Suppressor macrophage treated with lipopolysaccharide for 1 hour (primary cell): Measurements from ENCODE around the gene ARL3.
A peak's percentile ranks its signal among the peaks of the same experiment; 100 is the strongest.

Source experiments
- DNase-seq, 3 donors: peaks; one replicate each; pipeline ENCODE4 v3.0.0-alpha.2; 2020 to 2022

ARL3 gene

DNA sequence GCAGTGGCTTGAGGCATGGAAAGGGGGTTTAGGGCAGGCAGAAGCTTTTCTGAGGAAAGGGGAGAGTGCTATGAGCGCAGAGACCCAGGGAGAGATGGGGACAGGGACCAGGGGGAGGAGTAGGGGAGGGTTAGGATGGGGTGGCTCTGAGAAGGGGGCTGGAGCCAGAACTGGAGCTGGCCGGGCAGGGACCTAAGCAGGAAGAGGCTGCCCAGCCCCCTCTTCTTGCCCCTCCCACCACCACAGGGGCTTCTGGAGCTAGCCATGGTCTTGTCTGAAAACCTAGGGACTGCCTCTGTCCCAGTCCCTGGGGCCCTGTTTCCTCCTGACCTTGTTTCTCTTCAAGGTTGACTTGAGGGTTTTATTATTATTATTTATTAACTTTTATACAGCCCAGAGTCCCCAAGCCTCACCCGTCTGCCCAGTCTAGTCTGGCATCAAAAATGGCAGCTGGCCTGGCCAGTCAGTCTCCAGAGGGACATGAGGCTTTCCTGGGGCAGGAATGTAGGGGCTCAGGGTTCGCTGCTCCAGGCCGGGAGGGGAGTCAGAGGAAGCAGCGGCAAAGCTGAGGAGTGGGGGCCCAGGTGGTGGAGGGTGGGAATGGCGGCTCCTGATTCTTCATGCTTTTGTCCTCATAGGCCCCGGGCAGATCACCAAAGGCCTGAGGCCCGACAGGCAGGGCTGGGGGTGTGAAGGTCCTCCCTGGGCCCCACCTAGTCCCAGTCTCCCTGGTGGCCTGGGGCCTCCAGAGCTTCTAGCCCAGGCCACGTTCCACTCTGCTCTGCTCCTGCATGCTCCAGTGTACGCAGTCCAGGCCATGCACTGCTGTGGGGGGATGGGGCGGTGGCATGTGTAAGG lies 64.2 kb downstream of the ARL3 start:
- DNase-seq = no peak

DNA sequence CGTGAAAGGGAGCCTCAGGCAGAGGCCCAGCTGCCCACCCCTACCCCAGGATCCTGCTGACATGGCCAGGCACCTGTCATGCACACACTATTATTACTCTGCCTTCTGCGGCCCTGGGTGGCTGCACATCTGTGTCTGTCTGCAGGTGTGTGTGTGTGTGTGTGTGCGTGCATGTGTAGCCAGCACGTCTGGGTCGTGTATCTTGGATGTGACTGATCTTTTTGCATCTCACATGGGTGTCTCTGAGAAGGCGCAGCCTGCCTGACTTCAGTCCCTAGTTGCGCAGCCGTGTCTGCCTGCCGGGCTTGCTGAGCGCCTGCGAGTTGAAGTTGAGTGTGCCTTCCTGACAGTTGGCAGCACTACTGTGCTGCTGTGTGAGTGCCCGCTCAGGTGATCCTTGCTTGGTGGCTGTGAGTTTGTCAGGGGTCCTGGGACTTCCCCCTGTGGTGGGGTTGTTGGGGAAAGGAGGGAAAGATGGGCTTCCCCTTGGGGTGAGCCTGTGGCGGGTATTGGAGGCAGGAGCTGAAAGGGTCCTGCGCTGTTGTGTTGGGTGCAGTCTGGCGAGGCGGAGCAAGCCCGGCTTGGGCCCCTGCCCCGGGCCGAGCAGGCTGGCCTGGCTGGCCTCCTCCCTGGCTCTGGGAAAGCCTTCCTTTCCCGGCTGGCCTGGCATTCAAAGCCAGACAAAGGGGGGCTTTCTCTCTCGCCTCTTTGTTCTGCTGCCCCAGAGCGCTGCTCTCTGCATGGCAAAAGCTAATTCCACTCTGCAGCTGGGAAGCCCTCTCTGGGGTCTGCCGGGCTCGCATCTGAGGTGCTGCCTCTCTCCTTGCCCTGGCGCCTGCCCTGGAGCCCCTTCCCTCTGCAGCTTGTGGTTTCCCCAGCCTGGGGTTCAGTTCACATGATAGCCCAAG lies 65.1 kb downstream of the ARL3 start:
- DNase-seq = no peak

DNA sequence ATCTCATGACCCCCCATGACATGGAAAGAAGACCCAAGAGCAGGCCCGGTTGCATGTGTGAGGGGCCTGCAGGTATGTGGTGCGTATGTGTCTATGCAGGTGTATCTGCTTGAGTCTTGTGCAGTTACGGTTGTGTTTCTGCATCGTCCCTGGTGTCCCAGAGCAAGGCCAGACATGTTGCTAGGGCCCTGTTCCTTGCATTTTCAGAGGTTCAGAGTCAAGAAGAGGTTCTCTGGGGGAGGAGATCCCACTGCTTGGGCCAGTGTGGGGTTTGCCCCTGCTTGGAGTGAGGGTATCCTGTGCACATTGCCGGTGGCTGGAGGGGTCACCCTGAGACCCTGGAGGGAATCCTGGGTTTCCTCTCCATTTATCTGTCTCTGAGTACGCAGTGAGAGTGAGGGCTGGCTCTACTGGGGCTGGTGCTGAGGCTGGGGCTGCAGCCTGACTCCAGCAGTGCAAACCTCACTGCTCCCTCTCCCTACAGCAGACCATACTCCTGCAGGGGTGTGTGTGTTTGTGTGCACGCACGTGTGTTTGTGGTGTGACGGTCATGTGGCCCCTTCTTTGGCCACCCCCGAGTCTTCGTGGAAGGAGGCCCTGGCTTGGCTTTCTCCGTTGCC lies 65.8 kb downstream of the ARL3 start:
- DNase-seq = no peak

DNA sequence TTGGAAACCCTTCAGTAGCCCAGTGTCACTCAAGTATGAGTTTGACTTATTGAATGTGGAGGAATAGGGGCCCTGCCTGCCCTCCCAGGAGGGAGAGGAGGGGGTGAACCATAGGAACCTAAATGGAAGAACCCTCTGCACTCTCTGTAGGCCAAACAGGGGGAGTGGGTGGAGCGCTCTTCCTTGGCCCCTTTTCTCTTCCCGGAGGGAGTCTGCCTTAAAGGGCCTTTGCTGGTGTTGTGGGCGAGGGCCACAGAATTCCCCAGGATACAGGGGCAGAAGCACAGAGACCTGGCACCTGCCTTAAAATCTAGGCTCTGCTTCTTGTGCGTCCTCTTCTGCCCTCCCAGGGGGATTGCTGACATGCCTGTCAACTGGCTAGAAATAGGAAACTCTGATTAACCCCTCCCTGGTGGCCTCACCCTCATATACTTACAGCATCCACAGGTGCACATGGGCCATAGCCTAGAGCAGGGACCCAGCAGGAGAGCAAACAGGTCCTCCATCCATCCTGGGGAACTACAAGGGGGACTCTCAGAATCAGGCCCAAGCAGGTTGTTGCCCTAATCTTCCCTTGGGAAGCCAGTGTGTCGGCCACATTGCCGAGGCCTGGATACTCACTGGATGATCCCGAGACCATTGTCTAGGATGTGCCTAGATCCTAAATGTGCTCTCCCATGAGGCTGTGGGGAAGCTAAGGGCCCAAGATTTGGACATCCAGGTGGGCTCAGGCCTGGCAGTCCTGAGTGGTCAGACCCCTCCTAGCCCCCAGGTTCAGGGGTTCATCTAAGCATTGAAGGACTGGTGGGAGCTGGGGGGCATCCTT lies 66.5 kb downstream of the ARL3 start:
- DNase-seq = no peak

DNA sequence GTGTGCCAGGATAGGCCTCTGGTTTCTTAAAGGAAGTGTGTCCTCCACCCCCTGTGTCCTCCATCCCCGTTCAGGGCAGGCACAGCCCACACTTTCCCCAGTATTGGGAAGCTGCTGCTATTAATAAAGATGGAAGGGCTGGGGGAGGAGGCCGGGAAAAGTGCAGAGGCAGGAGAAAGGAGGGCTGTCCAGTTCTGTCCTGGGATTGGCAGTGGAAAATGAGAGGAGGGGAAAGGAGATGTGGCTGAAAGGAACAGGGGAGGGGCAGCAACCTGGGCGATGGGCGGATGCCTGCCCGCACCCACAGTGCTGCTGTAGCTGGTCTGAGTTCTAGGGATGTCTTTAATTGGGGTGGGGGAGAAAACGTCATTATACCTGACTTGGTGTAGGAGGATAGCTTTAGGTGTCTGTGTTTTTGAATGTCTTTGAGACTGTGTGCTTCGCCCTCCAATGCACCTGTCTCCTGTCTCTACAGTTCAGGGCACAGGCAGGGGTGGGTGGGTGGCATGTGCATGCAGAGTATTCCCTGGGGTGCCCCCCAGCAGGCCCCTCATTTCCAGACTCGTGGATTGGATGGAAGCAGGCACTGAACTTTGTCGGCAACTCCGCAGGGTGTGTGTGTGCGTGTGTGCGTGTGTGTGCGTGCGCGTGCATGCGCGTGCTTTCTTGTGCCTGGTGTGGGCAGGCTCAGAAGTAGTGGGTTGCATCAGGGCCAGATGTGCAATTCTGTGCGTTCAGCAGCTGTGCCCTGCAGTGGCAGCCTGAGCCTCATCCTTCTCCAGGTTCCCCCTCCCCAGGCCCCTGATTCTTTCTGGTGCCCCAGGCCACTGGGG lies 67.4 kb downstream of the ARL3 start:
- peak; percentile 48 to 55 (median 52) for DNase-seq

DNA sequence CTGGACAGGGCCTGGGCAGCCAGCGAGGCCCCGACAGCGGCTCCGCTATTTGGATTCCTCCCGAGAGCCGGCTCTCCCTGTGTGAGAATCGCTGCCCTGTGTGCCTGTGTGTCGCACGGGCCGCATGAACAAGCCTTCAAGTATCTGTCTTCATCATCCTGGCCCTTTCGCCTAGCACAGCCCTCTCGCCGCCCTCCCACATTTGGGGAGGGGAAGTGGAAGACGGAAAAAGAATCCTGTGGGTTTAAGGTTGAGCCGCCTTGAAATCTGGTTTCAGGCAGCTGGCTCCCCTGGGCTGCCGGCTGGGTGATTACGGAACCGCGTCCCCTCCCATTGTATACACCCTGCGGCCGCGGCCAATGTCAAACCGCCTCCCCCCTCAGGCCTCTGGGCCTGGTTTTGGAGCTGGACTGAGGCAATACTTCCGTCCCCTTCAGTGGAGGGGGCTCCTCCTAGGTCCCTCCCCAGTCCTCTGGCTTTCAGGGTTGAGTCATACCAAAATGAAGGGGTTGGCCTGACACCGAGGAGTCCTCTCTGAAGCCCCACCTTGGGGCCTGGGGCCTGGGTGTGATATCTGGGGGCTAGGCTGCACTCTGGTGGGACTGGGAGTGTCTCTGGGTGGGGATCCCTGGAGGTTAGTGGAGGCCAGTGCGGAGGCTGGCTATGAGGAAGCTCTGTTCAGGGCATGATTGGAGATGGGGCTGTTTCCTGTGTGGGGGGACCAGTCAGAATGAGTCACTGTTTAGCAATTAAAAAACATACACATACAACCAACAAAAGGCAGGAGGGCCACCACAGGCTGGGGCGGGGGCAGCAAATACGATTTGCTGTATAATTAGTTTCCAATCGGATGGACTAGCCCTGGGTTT lies 68.2 kb downstream of the ARL3 start:
- peak; percentile 95 to 96 (median 96) for DNase-seq

DNA sequence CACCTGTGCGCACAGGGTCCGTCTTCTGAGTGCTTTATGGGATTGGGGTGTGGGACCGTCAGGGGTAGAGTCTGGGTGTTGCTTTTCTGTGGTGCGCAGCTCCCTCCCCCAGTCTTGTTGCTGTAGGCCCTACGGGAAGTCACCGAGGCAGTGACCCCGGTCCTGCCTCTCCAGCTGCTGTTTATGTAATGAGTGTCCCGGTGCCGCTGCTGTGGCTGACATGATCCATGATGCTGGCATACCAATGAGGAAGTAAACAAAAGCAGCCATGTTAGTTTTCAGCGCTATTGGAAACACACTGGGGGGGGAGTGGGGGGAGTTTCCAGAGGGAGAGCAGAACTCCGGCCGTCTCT lies 68.8 kb downstream of the ARL3 start:
- peak; percentile 91 to 93 (median 91) for DNase-seq

DNA sequence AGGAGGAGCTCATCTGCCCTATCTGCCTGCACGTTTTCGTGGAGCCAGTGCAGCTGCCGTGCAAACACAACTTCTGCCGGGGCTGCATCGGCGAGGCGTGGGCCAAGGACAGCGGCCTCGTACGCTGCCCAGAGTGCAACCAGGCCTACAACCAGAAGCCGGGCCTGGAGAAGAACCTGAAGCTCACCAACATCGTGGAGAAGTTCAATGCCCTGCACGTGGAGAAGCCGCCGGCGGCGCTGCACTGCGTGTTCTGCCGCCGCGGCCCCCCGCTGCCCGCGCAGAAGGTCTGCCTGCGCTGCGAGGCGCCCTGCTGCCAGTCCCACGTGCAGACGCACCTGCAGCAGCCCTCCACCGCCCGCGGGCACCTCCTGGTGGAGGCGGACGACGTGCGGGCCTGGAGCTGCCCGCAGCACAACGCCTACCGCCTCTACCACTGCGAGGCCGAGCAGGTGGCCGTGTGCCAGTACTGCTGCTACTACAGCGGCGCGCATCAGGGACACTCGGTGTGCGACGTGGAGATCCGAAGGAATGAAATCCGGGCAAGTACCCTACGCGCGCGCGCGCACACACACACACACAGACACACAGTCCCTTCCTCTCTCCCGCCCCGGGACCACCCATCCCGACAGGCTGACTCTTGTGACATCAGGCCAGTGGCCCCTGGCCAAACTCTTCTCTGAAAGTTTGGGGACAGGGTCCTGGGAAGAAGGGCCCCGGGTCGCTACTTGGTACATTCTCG lies 69.4 kb downstream of the ARL3 start:
- peak; percentile 46 to 67 (median 46) for DNase-seq

DNA sequence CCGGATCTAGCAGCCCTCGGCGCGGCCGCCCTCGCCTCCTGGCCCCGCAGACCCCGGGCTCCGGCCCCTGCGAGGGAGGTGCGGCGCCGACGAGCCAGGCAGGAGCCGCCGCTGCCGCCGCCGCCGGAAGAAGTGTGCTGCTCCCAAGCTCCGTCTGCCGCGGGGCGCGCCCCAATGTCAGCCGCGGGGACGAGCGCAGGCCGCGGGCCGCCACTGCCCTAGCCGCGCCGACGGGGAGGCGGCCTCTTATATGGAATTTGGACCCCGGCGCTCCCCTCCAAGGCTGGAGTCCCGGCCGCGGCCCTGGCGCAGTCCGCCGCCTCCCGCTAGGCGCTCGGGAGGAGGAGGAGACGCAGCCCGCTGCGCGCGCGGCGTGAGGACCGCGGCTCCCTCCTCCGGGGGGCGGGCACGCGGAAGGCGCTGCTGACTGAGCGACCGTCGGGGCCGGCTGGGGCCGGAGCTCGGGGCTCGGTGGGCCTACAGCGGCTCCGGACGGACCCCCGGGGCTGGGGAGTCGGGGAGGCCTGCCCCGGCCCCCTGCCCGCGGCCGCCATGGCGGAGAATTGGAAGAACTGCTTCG lies 70.0 kb downstream of the ARL3 start, which contains the start of gene TRIM8:
TSS of gene TRIM8 (plus strand) at position 414 of the 580 bp plus-strand sequence. CDS start at position 553, 139 bp downstream.
- DNase-seq = peak; percentile 49 to 80 (median 59)

DNA sequence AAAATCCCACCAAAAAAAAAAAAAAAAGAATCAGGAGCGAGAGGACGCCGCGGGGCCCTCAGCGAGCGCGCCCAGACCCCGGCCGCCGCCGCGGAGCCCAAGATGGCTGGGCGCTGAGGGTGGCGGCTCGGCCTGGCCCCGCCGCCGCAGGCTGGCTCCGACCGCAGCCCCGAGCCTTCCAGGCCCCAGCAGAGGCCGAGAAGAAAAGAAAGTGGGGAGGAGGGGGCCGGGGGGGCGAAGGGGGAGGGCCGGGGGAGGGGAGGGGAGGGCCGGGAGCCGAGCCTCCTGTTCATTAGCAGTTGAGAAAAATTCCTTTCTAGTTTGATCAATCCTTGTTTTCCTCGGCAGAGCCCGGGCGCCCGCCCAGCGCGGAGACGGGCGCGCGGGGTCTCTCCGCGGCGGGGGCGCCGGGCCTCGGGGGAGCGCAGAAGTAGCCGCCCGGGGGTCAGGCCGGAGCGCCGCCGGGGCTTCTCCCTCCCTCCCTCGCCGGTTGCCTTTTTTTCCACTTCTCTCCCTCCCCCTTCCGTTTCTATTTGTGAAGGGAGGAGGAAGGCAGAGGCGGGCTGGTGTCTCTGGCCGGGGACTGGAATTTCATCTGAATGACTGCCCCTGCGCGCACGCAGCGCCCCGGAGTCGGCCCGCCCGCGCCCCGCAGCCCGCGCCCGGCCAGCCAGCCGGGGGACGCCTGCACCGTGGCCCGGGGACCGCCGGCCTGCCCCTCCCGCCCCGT lies 70.7 kb downstream of the ARL3 start:
- DNase-seq = peak; percentile 91

DNA sequence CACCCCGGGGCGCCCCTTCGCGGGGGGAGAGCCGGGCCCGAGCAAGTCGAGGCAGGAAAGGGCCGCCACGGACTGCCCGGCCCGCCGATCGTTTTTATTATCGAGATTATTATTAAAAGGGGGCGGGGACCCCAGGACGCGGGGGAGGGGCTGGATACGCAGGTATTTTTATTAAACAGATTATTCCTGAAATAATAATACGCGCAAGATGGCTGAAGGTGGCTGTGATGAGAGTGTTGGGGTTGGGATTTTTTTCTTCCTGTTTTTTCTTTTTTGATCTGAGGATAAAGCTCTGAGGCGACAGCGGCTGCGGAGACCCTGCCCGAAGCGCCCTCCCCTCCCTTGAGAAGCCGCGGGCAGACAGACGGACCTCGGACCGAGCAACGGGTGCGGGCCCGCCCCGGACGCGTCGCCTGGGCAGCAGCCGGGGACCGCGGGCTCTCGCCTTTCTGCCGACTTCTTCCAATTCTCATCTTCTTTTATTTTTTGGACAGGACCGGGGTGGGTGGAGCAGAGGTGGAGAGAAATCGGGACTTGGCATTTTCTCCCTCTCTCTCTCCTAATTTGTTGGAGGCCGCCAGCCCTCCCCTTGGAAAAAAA lies 71.4 kb downstream of the ARL3 start:
- DNase-seq = peak; percentile 60 to 72 (median 63)

DNA sequence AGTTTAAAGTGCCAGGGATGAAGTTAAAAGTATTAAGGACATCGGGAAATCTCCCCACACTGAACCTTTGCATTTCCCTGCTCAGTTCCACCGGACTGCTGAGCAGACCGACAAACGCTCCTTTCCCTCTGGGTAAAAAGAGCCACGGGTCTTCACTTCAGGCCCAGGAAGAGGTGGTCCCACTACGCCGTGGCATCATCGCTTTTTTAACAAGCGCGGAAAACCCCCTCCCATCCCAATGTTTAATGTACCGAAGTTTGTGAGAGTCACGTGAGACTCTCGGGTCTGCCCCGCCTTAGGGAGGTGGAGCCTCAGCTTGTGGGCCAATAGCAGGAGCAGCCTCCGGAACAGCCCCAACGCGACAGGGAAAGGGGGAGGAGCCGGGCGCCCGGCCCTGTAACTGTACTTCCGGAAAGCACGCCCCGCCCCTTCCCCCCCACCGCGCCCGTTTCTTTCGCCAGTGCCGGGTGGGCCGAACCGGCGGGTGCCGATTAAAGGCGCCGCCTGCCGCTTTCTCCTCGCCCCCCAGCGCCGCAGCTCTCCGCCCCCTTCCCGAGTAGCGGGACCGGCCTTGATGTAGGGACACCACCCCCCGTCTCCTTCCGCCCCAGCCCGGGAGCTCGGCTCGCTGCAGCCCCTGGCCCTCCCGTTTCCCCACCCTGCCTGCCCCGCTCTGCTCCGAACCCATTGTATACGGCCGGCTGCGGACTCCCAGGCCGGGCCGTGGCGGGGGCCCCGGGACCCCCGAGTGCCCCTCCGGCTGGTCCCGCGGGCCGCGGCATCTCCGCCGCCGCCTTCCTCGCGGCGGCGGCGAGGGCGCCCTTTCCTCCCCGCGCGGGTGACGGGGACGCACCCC lies 72.1 kb downstream of the ARL3 start:
- DNase-seq = peak; percentile 97 to 99 (median 98)

DNA sequence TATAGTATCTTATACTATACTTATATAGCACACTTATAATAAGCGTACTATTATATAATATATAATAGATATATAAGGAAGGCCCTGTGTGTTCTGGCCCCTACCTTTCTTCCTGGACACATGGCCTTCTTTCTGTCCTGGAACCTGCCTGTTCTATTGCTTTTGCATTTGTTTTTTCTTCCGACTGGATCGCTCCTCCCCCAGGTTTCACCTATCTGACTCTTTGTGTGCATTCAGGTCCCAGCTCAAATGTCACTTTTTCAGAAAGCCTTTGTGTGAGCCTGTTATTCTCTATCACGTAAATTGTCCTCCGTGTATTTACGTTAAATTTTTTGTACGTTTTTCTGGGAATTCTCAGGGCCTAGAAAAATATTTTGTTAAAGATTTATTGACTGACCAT lies 72.8 kb downstream of the ARL3 start:
- no peak for DNase-seq

DNA sequence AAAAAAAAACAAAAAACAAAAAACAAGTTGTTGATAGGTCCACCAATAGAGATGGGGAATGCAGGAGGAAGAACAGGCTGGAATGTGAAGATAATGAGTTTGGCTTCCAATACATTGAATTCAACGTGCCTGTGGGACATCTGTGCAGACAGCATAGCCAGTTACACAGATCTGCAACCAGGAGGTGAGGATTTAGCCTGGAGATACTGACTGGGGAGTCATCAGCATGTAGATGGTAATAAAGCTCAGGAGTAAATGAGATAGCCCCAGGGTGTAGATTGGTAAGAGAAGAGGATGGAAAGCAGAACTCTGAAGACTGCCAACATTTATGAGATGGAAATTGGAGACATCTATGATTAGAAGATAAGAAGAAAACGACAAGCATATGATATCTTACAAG lies 74.7 kb downstream of the ARL3 start:
- no peak for DNase-seq

DNA sequence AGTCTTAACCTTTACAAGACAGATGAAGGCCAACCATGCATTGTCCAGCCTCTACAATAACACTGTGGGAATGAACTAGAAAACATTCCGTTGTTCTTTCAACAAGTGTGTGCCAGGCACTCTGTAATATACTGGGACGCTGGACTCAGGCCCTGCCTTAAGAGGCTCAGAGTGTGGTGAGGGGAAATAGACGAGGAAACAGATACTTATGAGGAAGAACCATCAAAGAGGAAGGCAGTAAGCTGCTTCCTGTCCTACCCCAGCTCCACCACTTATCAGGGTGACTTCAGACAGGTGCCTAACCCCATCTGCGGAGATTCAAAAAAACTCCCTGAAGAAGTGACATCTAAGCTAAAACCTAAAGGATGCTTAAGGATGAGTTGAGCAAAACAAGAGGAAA lies 78.8 kb downstream of the ARL3 start:
- DNase-seq = peak; percentile 47 to 56 (median 49)

DNA sequence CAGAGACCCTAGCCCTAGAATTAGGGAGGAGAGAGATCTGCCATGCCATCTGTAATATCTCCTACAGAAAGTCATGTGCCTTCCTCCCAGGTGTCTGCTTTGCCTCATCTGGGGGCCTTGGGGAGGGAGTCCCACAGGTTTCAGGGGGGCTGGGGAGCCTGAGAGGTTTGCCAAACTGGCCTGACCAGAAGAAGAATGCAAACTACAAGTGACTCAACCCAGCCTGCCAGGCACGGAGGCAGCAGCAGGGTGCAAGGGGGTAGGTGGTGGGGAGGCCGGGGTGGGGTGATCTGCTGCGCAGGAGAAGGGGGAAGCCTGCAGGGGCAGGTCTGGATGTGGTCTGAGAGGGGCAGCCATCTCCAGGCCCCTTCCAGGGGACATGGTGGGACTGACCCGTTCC lies 79.5 kb downstream of the ARL3 start:
- no peak for DNase-seq

DNA sequence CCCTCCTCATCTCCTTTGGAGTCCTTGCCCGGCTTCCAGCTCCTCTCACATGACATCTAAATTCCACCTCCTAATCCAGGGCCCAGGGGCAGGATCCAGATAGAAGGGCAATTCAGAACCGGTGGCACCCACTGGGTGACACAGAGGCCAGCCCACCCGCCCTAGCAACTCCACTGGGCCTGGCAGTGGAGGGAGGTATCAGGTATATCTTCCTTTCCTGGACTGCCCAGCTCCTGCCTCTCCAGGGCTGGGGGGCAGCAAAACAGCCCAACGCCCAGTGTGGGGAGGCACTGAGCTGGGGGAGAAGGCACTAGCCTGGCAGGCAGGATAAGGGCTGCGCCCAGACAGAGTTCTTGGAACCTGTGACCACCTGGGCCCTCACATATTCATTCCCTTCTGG lies 80.3 kb downstream of the ARL3 start:
- DNase-seq = no peak
